Type B pancreatic cell (in vitro differentiated cells): Measurements from ENCODE around the gene SLC5A10. TPM values are rescaled to one million over a fixed set of nuclear protein-coding genes. Genes with fewer than 3 reads are reported as not detected.

ENCODE experiments used
- DNase-seq: peaks from one replicate; pipeline ENCODE4 v3.0.0; 2021; ENCODE audit warnings: mixed read lengths; ENCODE audit not compliant: unreplicated experiment; ENCODE audit errors: extremely low spot score
- H3K27ac Mint-ChIP-seq: 2 replicates; pipeline ENCODE4 v1.8.0; 2021; ENCODE audit warnings: mild to moderate bottlenecking, mixed read lengths
- H3K27me3 Mint-ChIP-seq: 2 replicates; pipeline ENCODE4 v1.8.0; 2021; ENCODE audit warnings: mixed read lengths
- H3K36me3 Mint-ChIP-seq: 2 replicates; pipeline ENCODE4 v1.8.0; 2021; ENCODE audit warnings: mixed read lengths
- H3K4me1 Mint-ChIP-seq: one replicate; pipeline ENCODE4 v1.8.0; 2021; ENCODE audit warnings: mixed read lengths; ENCODE audit not compliant: unreplicated experiment
- H3K4me3 Mint-ChIP-seq: 2 replicates; pipeline ENCODE4 v1.8.0; 2021; ENCODE audit warnings: mild to moderate bottlenecking, mixed read lengths
- H3K9me3 Mint-ChIP-seq: 2 replicates; pipeline ENCODE4 v1.8.0; 2021; ENCODE audit warnings: mixed read lengths
- CTCF ChIP-seq: fragments of 200-600 bp; sonication (generic); conservative IDR thresholded peaks from 2 replicates; pipeline ENCODE4 v1.5.0; 2021; ENCODE audit warnings: antibody characterized with exemption, mild to moderate bottlenecking
- total RNA-seq: library from RNA; stranded (reverse); gene quantifications from 2 replicates; pipeline ENCODE4 v1.2.1, GENCODE V29; 2021; ENCODE audit warnings: low replicate concordance

The SLC5A10 gene
- total RNA-seq, 1 donor from 2014 or later, result 0.19 TPM

GRCh38 chr17:18933102-18934058, 18.6 kb upstream of the SLC5A10 start:
- Mint-ChIP-seq H3K27me3 (no peaks in the 10 kb centered on the region), H3K27ac (no peak overlapping the region), H3K4me1 (peaks cover 2% of the 10 kb centered on the region), H3K4me3 (no peak overlapping the region), H3K9me3 (no peaks in the 10 kb centered on the region), H3K36me3 (peaks cover 21% of the 10 kb centered on the region)
- TF ChIP-seq CTCF, result no peak
- DNase-seq, result no peak

- peaks cover 4% of the 10 kb centered on the region for H3K27me3 Mint-ChIP-seq
- H3K36me3 Mint-ChIP-seq, result no peaks in the 10 kb centered on the region
- H3K4me1 Mint-ChIP-seq, result peaks cover 5% of the 10 kb centered on the region
- H3K4me3 Mint-ChIP-seq, result no peak overlapping the region
- H3K9me3 Mint-ChIP-seq, result no peaks in the 10 kb centered on the region
- H3K27ac Mint-ChIP-seq, result no peak overlapping the region
- no peak for DNase-seq
- no peak for TF ChIP-seq CTCF
Measured at GRCh38 chr17:18937981-18938691, 13.8 kb upstream of the SLC5A10 start.

GRCh38 chr17:18938692-18939023, 13.3 kb upstream of the SLC5A10 start:
- no peak overlapping the region for H3K4me3 Mint-ChIP-seq
- no peak for DNase-seq
- peaks cover 5% of the 10 kb centered on the region for H3K4me1 Mint-ChIP-seq
- H3K36me3 Mint-ChIP-seq, result no peaks in the 10 kb centered on the region
- H3K27ac Mint-ChIP-seq, result no peak overlapping the region
- H3K9me3 Mint-ChIP-seq, result no peaks in the 10 kb centered on the region
- TF ChIP-seq CTCF, result no peak
- H3K27me3 Mint-ChIP-seq, result peaks cover 4% of the 10 kb centered on the region

GRCh38 chr17:18944646-18945045, 7.3 kb upstream of the SLC5A10 start:
- no peak overlapping the region for H3K4me3 Mint-ChIP-seq
- H3K27ac Mint-ChIP-seq, result no peak overlapping the region
- H3K36me3 Mint-ChIP-seq, result no peaks in the 10 kb centered on the region
- no peak for DNase-seq
- H3K4me1 Mint-ChIP-seq, result peaks cover 5% of the 10 kb centered on the region
- no peak for TF ChIP-seq CTCF
- peaks cover 5% of the 10 kb centered on the region for H3K9me3 Mint-ChIP-seq
- H3K27me3 Mint-ChIP-seq, result peaks cover 9% of the 10 kb centered on the region

GRCh38 chr17:18946536-18946935, 5.4 kb upstream of the SLC5A10 start:
- H3K27ac Mint-ChIP-seq, result peak overlapping the region; percentile 82
- H3K9me3 Mint-ChIP-seq, result peaks cover 5% of the 10 kb centered on the region
- H3K4me3 Mint-ChIP-seq, result peak overlapping the region; percentile 13
- no peak for DNase-seq
- no peak for TF ChIP-seq CTCF
- H3K36me3 Mint-ChIP-seq, result no peaks in the 10 kb centered on the region
- peaks cover 9% of the 10 kb centered on the region for H3K27me3 Mint-ChIP-seq
- H3K4me1 Mint-ChIP-seq, result peaks cover 5% of the 10 kb centered on the region
